ENCODE results near the gene MAL. TPM values are rescaled to one million over a fixed set of nuclear protein-coding genes. Genes with fewer than 3 reads are reported as not detected.
"Not testable (repeated sequence)": the region's sequence is repeated elsewhere in the genome, so short reads cannot be mapped to it uniquely, and the experiment has no call there.

Gene MAL
- polyA plus RNA-seq, 3 donors: 1.8 to 7.4 (median 3.8) TPM

DNA sequence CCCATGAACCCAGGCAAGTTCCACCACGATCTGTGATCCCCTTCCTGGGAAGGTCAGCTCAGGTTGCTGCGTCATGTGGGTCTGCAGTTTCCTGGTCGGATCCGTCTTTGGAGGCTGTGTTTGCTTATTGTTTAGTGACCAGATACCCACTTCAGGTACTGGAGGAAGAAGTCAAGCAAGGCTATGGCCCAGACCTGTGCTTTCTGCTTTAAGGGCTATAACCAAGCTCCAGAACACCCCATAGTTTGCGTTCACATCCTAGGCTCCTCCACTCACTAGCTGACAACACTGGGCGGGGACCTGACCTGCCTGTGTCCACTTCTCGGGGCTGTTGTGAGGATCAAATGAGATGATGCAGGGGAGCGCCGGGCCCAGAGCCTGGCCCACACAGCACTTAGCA lies 44.0 kb downstream of the MAL start:
- H3K27ac ChIP-seq (ENCODE audit: low read depth, low read length): no peak overlapping the region
- 67 to 74% (median 70%) methylated on average over 9 of the region's 9 CpGs for WGBS, 3 donors

DNA sequence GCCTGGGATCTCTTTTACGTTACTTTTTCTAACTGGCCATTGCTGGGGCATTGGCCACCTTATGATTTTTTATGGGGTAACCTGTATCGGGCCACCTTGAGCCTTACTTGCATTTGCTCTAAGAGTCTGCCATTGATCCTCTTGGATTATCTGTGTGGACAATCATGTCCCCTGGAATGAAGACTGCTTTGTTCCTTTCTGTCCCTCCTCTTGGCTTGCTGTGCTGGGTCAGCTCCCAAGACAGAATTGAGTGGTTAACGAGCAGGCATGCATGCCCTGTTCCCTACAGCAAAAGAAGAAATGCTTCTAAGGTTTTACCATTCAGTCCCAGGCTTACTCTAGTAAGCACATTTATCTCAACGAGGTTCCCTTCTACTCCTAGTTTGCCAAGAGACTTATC lies 46.3 kb downstream of the MAL start:
- WGBS, 3 donors: 64 to 83% (median 77%) methylated on average over 4 of the region's 4 CpGs
- H3K27ac ChIP-seq (ENCODE audit: low read depth, low read length): no peak overlapping the region

GRCh38 chr2:95072424-95072823 lies 46.9 kb downstream of the MAL start:
- H3K27ac ChIP-seq (ENCODE audit: low read depth, low read length): no peak overlapping the region
- WGBS, 3 donors: 63 to 81% (median 73%) methylated on average over 4 of the region's 4 CpGs

GRCh38 chr2:95073856-95074662 lies 48.6 kb downstream of the MAL start:
- 73 to 75% (median 74%) methylated on average over 17 to 18 of the region's 18 CpGs for WGBS, 3 donors
- no peak overlapping the region for H3K27ac ChIP-seq (ENCODE audit: low read depth, low read length)

DNA sequence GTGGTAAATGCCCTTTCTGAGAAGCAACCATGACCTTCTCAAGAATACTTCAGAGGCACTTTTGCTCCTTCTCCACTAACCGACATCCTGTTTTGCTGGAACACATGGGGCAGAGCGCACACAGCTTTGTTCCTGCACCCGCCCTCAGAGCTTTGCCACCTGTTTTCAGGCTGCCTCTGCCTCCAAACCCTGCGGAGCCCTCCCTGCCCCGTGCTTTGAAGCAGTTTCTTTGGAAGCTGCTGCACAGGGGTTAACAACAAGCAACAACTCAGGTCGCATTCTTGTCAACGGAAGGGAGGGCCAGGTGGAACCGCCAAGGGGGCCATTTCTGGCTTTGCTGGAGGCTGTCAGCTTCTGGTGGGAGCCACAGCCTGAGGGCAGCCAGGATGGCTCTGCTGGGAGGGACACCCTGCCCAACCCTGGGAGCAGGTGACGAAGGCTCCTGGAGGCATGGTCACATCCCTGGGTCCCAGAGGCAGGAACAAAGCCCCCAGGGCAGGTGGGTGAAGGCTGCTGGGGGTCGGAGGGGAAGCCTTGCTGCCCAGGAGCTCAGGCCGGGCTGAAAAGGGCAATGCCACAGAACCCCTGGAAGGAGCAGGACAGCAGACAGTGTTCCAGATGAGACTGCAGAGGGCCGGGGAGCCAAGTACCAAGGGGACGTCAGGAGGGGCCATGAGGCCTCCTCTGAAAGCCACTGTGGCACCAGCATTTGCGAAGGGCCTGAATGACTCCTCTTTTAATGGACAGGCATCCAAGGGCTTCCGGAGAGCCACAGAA lies 49.3 kb downstream of the MAL start:
- WGBS, 3 donors: 53 to 63% (median 58%) methylated on average over 15 of the region's 15 CpGs
- no peak overlapping the region for H3K27ac ChIP-seq (ENCODE audit: low read depth, low read length)

- no peak overlapping the region for H3K27ac ChIP-seq (ENCODE audit: low read depth, low read length)
- 70 to 79% (median 76%) methylated on average over 8 of the region's 8 CpGs for WGBS, 3 donors
Measured at GRCh38 chr2:95075440-95076132, 50.1 kb downstream of the MAL start.

DNA sequence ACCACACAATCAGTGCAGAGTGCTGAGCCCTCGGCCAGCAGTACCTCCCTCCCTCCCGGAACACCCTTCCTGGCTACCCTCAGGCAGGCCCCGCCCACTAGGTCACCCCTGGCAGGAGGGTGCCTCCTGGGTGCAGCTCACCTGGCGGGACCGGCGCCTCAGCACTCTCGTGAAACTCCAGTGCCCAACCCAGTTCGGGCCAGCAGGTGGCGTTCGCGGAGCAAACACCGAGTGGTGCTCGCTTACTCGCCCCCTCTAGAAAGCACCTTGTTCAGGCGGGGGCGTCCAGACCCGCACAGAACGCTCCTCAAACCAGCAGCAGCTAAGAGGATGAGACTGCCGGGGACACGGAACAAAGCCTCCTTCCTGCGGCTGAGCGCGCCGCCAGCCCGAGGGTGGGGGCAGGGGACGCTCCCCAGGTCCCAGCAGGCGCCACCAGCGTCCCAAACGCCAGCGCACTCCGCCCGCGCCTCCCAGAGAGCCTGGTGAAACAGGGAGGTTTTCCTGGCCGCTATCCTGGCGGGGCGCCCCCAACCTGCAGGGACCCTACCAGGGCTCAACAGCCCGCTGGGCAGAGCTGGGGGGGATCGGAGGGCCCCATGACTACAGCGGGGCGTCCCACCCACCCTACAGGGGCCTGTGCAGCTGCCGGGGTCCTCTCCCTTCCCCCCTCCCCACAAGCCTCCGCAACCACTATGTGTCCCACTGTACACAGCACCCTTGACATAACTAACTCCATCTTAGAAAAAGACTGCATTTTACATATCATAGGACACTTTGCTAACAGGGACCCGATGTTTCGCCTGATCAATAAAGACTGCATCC lies 51.4 kb downstream of the MAL start:
- WGBS, 3 donors: 5 to 9% (median 8%) methylated on average over 39 to 44 of the region's 44 CpGs
- no peak overlapping the region for H3K27ac ChIP-seq (ENCODE audit: low read depth, low read length)

GRCh38 chr2:95077530-95077825 lies 52.0 kb downstream of the MAL start:
- H3K27ac ChIP-seq (ENCODE audit: low read depth, low read length): no peak overlapping the region
- 30 to 37% (median 31%) methylated on average over 3 of the region's 3 CpGs for WGBS, 3 donors

DNA sequence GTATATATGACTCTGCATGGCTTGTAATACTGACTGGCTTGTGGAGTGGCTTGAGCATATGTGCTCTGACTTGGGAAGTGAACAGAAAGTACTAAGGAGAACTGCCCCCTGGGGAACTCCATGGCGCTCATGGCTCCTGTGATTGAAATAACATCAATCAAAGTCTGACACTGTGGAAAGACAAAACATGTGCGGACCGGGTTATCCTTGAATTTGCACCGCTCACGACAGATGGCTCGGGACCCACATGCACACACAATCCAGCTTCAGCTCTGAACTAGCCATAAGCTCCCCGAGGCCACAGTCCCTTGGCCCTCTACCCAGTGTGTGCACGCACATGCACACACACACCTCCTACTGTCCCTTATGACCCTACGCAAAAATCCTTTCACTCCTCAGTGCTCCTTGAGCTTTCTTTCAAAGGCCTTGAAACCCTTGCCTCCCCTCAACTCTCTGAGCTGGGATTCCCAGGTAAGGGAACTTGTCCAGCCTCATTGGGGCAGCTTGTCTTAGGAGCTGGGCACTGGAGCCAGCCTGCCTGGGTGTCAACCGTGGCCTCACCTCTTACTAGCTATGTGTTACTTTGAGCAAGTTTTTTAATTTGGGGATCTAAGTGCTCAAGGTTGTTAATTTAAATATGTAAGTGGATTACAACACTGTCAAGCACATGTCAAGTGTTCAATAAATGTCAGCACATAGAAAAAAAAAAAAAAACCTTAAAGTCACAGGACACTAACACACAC lies 52.5 kb downstream of the MAL start:
- 52 to 75% (median 74%) methylated on average over 10 of the region's 10 CpGs for WGBS, 3 donors
- no peak overlapping the region for H3K27ac ChIP-seq (ENCODE audit: low read depth, low read length)

DNA sequence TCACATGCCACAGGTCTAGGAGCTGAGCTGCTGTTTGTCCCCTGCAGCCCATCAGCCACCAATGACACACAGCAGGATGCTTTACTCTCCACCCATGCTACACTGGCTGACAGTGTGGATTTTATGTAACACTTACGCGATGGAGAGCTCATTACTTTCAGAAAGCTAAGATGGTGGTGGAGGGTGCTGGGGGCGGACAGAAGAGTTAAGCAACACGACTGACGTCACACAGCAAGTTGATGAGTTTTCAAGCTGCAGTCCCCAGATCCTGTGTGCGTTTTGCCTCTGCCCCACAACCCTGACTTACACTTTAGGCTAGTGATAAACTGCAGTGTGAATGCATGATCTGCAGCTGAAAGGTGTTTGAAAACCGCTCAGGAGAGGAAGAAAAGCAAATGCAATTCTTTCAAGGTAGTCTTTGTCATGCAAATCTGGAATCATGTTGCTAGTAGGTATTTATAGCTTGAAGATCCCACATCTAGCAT lies 53.7 kb downstream of the MAL start:
- 35 to 44% (median 40%) methylated on average over 7 of the region's 7 CpGs for WGBS, 3 donors
- H3K27ac ChIP-seq (ENCODE audit: low read depth, low read length): no peak overlapping the region

GRCh38 chr2:95082477-95082876 lies 57.0 kb downstream of the MAL start:
- WGBS, 3 donors: 95 to 97% (median 95%) methylated on average over 2 of the region's 2 CpGs
- H3K27ac ChIP-seq (ENCODE audit: low read depth, low read length): no peak overlapping the region

DNA sequence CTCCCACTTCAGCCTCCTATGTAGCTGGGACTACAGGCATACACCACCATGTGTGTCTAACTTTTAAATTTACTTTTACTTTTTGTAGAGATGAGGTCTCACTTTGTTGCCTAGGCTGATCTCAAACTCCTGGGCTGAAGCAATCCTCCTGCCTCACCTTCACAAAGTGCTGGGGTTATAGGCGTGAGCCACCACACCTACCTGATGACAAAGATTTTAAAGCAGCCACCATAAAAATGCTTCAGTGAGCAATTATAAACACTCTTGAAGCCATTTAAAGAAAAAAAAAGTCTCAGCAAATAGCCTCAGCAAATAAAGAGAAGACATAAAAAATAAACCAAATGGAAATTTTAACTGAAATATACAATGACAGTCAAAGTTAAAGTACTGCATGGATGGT lies 60.5 kb downstream of the MAL start:
- WGBS, 3 donors: 97 to 99% (median 97%) methylated on average over 1 of the region's 1 CpG
- H3K27ac ChIP-seq (ENCODE audit: low read depth, low read length): no peak overlapping the region

DNA sequence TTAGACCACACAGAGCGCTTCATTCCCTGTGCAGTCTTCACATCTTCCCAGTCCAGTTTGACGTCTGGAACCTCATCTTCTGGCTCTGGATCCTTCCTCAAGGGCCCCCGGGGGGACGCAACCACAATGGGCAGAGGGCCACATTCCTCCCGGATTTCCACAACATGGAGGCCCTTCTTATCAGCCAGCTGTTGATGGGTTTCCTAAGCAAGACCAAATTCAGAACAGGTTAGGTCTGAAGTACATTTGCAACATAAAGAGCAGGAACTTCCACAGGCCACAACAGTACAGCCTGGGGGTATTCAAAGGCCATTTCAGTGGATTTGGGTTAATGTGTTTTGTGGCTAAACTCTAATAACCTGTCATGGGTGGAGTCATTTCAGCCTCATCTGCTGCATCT lies 61.9 kb downstream of the MAL start:
- 89 to 92% (median 92%) methylated on average over 5 of the region's 5 CpGs for WGBS, 3 donors
- no peak overlapping the region for H3K27ac ChIP-seq (ENCODE audit: low read depth, low read length)

- H3K27ac ChIP-seq (ENCODE audit: low read depth, low read length): no peak overlapping the region
- 92 to 94% (median 93%) methylated on average over 6 of the region's 6 CpGs for WGBS, 3 donors
Measured at GRCh38 chr2:95091885-95092555, 66.5 kb downstream of the MAL start.

GRCh38 chr2:95098273-95098672 lies 72.8 kb downstream of the MAL start:
- WGBS, 3 donors: 93 to 97% (median 97%) methylated on average over 4 to 5 of the region's 5 CpGs

DNA sequence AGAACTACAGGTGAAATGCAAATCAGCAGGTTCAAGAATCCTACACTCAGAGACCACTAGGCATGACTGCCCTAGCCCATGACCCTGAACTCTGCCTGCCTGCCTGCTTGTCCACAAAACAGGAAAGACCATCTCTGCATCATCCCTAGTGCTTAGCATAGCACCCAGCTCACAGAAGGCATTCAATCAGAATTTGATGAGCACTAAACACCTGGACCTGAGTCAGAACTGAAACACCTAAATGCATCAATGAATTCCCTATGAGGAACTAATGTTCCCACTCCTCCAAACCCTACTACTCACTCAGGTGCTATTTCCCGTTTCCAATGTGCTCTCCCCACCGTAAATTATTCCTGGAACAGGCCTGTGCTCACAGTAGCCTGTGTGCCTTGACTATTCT lies 74.4 kb downstream of the MAL start:
- no peak overlapping the region for H3K27ac ChIP-seq (ENCODE audit: low read depth, low read length)
- 94 to 97% (median 96%) methylated on average over 2 of the region's 2 CpGs for WGBS, 3 donors

More at GRCh38 chr2:95098273-95098672, 72.8 kb downstream of the MAL start:
- not testable (repeated sequence) for H3K27ac ChIP-seq (ENCODE audit: low read depth, low read length)
